ENCODE results near the gene MFSD2A. TPM values are rescaled to one million over a fixed set of nuclear protein-coding genes. Genes with fewer than 3 reads are reported as not detected.
"Not testable (repeated sequence)": the region's sequence is repeated elsewhere in the genome, so short reads cannot be mapped to it uniquely, and the experiment has no call there.

The MFSD2A gene
- total and polyA plus RNA-seq, 10 of the 15 experiments (the other 5 are each of a cell fraction or from before 2014, with no cell fraction given): 0.84 to 30.1 (median 15.2) TPM

DNA sequence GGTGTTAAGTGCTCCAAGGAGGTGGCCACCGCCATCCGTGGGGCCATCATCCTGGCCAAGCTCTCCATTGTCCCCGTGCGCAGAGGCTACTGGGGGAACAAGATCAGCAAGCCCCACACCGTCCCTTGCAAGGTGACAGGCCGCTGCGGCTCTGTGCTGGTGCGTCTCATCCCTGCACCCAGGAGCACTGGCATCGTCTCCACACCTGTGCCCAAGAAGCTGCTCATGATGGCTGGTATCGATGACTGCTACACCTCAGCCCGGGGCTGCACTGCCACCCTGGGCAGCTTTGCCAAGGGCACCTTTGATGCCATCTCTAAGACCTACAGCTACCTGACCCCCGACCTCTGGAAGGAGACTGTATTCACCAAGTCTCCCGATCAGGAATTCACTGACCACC is 8.0 kb downstream of the MFSD2A start:
- in situ Hi-C loops (cut with MboI); FAIRE-seq; RAD21 ChIA-PET (ENCODE audit: unreplicated experiment); BruUV-seq (replicated peaks); H3K9me3 ChIP-seq (replicated peaks; ENCODE audit: control insufficient read depth, insufficient read depth, low read length); H3K27ac ChIP-seq (ENCODE audit: control insufficient read depth, insufficient read depth); H3K79me2 ChIP-seq (ENCODE audit: control insufficient read depth, insufficient read depth, low read length); H3K4me3 ChIP-seq; CTCF ChIA-PET; DNase-seq (ENCODE audit: low read depth, low spot score); H3K9ac ChIP-seq (ENCODE audit: control insufficient read depth, insufficient read depth, low read length); H2AFZ ChIP-seq (ENCODE audit: control insufficient read depth, low read depth, low read length); H3K27me3 ChIP-seq (replicated peaks in 1 of 2; ENCODE audit: control insufficient read depth in 2 of 2, insufficient read depth in 2 of 2, low read length in 1 of 2); intact Hi-C loops (cut with micrococcal nuclease; ENCODE audit: unreplicated experiment); H4K20me1 ChIP-seq (ENCODE audit: control insufficient read depth, insufficient read depth); ATAC-seq; H3K4me2 ChIP-seq (ENCODE audit: control insufficient read depth, insufficient read depth): not testable (repeated sequence)
- SMC1A ChIA-PET (ENCODE audit: uncharacterized antibody, unreplicated experiment): interaction anchor here (8.1 kb wide), 1 partner anchor 69 kb away, joined by 64 read pairs; no protein-coding TSS in a partner anchor
- peaks cover 14 to 25% of the 10 kb centered on the region in 2 experiments for H3K36me3 ChIP-seq (ENCODE audit: control insufficient read depth in 2 of 2, insufficient read depth in 2 of 2, low read length in 1 of 2)
- POLR2A ChIA-PET: interaction anchor here (0.7 kb wide), 1 partner anchor 242 kb away, joined by 3 read pairs; no protein-coding TSS in a partner anchor
- H3K4me1 ChIP-seq (ENCODE audit: control insufficient read depth, insufficient read depth, low read length): peaks cover 15% of the 10 kb centered on the region
- 94% methylated on average over 13 of the region's 13 CpGs for WGBS (ENCODE audit: insufficient coverage, insufficient replicate concordance, low lambda C conversion rate, missing lambda C conversion rate)

DNA sequence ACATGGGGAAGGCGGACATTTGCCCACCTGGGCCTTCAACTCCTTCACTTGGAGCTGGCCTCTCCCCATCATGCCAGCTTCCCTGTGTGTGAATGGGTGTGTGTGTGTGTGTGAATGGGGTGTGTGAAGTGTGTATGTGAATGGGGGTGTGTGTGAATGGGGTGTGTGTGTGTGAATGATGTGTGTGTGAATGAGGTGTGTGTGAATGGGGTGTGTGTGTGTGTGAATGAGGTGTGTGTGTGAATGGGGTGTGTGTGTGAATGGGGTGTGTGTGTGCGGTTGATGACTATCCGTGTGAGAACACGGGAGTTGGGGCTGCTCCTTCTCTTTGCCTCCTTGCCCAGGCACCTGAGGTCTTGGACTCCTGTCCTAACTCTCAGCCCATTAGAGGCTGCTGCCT is 9.6 kb downstream of the MFSD2A start:
- CTCF ChIA-PET: interaction anchor here (1.3 to 2.8 kb wide), 2 partner anchors 10 to 45 kb away, joined by 10 to 11 read pairs; no protein-coding TSS in a partner anchor
- no peak for DNase-seq (ENCODE audit: low read depth, low spot score)
- no peaks in the 10 kb centered on the region for H3K9me3 ChIP-seq (replicated peaks; ENCODE audit: control insufficient read depth, insufficient read depth, low read length)
- H3K4me3 ChIP-seq: no peak overlapping the region
- H3K36me3 ChIP-seq (ENCODE audit: control insufficient read depth in 2 of 2, insufficient read depth in 2 of 2, low read length in 1 of 2): peaks cover 24 to 36% of the 10 kb centered on the region in 2 experiments
- WGBS (ENCODE audit: insufficient coverage, insufficient replicate concordance, low lambda C conversion rate, missing lambda C conversion rate): 100% methylated on average over 1 of the region's 4 CpGs
- FAIRE-seq: no peak
- in situ Hi-C loops (cut with MboI): no loop called here
- BruUV-seq (replicated peaks): TSS peak; percentile 23
- H3K79me2 ChIP-seq (ENCODE audit: control insufficient read depth, insufficient read depth, low read length): peaks cover 5% of the 10 kb centered on the region
- RAD21 ChIA-PET (ENCODE audit: unreplicated experiment): interaction anchor here (1.2 kb wide), 2 partner anchors 45 to 68 kb away, joined by 3 to 5 read pairs; no protein-coding TSS in a partner anchor
- no peaks in the 10 kb centered on the region for H3K27me3 ChIP-seq (replicated peaks in 1 of 2; ENCODE audit: control insufficient read depth in 2 of 2, insufficient read depth in 2 of 2, low read length in 1 of 2)
- no peak overlapping the region for H3K4me2 ChIP-seq (ENCODE audit: control insufficient read depth, insufficient read depth)
- no peak overlapping the region for H3K9ac ChIP-seq (ENCODE audit: control insufficient read depth, insufficient read depth, low read length)
- H4K20me1 ChIP-seq (ENCODE audit: control insufficient read depth, insufficient read depth): no peaks in the 10 kb centered on the region
- POLR2A ChIA-PET: no interaction called here
- no peak overlapping the region for H3K27ac ChIP-seq (ENCODE audit: control insufficient read depth, insufficient read depth)
- no peak for ATAC-seq
- H3K4me1 ChIP-seq (ENCODE audit: control insufficient read depth, insufficient read depth, low read length): peaks cover 15% of the 10 kb centered on the region
- intact Hi-C loops (cut with micrococcal nuclease; ENCODE audit: unreplicated experiment): no loop called here
- SMC1A ChIA-PET (ENCODE audit: uncharacterized antibody, unreplicated experiment): interaction anchor here (1.1 kb wide), 1 partner anchor 7 kb away, joined by 3 read pairs; no protein-coding TSS in a partner anchor
- 0 out of 2 replicates have a peak, but pooled peaks have one; percentile 55 for TF ChIP-seq HDGF (IDR thresholded peaks at IDR 0.05)
- TF ChIP-seq, protein P1, sequence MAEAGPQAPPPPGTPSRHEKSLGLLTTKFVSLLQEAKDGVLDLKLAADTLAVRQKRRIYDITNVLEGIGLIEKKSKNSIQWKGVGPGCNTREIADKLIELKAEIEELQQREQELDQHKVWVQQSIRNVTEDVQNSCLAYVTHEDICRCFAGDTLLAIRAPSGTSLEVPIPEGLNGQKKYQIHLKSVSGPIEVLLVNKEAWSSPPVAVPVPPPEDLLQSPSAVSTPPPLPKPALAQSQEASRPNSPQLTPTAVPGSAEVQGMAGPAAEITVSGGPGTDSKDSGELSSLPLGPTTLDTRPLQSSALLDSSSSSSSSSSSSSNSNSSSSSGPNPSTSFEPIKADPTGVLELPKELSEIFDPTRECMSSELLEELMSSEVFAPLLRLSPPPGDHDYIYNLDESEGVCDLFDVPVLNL (IDR thresholded peaks at IDR 0.05; ENCODE audit: low read depth, low read length): no peak
- H2AFZ ChIP-seq (ENCODE audit: control insufficient read depth, low read depth, low read length): no peak overlapping the region

All from GM12878 (cell line).